ENCODE measurements around the gene CREB3L2.

Gene CREB3L2

GRCh38 chr7:137878333-137878961, 123.4 kb downstream of the CREB3L2 start:
- FAIRE-seq (no peak), DNase-seq (ENCODE audit: low spot score) (no peak)

DNA sequence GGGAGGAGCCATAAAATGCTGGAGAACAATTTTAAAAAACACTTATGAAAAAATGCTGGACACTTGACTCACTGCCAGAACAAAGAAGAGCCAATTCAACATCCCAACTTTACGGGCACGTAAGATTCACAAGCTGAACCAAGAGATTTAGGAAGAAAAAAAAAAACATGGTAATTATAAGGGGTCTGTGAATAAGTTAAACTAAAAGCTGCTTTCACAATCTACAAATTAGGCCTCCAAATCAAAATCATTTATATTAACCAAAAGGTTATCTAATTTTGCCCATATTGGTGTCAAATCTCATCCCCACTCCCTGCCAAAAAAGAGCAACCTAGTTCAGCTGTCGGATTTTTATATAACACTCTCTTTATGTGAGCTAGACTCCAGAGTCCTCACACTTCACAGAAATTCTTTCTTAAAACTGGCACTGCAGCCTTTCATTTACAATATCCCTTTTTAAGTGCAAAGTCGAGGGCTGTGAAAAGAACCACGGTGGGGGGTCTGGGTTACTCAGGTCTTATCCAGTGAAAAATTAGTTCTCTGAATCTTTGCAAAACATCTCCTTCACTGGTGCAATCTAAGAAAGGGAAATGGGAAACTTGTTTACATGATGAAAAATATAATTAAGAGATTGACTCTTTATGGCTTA, 124.7 kb downstream of the CREB3L2 start:
- no peak for FAIRE-seq
- DNase-seq (ENCODE audit: low spot score) = no peak

DNA sequence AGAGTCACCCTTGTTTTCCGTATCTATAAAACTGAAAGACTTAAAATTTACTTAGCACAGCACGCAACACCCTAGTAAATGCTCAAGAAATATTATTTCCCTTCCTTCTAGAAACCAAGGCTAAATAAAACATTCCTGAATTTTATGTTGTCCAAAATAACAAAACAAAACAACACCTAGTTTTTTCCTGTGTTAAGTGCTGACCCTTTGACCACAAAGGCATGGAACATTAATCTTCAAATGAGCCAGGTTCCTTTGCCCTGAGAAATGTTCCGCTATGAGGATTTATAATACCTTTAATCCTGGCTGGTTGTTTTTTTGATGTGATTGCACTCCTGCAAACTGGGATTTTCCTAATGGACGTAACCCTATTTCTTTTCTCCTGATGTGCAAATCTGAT, 126.1 kb downstream of the CREB3L2 start:
- FAIRE-seq = no peak
- no peak for DNase-seq (ENCODE audit: low spot score)

- FAIRE-seq (no peak), DNase-seq (ENCODE audit: low spot score) (no peak)
Measured at GRCh38 chr7:137873979-137874777, 127.7 kb downstream of the CREB3L2 start.

GRCh38 chr7:137873524-137873923, 128.4 kb downstream of the CREB3L2 start:
- FAIRE-seq = no peak

GRCh38 chr7:137871170-137871915, 130.5 kb downstream of the CREB3L2 start:
- FAIRE-seq (no peak), DNase-seq (ENCODE audit: low spot score) (no peak)

More at GRCh38 chr7:137873524-137873923, 128.4 kb downstream of the CREB3L2 start:
- no peak for DNase-seq (ENCODE audit: low spot score)

DNA sequence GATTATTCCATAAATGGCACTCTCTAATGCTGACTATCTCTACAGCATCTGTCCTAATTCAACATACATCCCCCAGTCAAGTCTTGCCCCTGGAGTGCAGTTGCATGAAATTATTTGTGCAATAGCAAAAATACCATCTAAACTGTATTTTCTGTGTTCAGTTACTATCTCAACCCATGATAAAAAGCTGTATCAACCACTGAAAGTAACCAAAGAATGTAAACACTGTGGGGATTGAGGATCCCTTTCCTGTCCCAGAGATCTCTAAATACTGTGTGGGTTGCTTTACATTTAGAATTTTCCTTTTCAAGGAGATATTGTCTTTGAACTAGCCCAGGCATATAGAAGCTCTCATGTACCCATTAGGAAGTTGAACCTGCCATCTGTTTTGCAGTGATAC, 131.2 kb downstream of the CREB3L2 start:
- no peak for FAIRE-seq
- no peak for DNase-seq (ENCODE audit: low spot score)

GRCh38 chr7:137870078-137870477, 131.8 kb downstream of the CREB3L2 start:
- FAIRE-seq (no peak), DNase-seq (ENCODE audit: low spot score) (no peak)

GRCh38 chr7:137869260-137869659, 132.6 kb downstream of the CREB3L2 start:
- FAIRE-seq (no peak), DNase-seq (ENCODE audit: low spot score) (no peak)

DNA sequence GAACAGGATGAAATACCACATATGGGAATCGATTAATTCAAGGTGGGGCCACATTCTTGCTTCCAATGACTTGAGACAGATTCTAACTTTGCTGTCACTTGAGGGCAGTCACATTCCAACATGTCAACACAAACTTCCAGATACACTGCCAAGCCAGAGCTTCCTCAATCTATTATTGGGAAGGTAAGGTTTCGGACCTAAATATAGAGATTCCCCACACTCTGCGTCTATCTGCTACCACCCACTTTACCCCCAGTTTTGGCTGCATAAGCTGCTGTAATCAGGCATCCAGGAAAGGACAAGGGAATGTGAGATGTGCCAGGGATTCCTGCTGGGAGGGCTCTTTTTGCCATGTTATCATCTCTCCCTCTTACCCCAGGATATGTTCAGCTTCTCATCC, 134.6 kb downstream of the CREB3L2 start:
- DNase-seq (ENCODE audit: low spot score) (no peak), FAIRE-seq (no peak)

DNA sequence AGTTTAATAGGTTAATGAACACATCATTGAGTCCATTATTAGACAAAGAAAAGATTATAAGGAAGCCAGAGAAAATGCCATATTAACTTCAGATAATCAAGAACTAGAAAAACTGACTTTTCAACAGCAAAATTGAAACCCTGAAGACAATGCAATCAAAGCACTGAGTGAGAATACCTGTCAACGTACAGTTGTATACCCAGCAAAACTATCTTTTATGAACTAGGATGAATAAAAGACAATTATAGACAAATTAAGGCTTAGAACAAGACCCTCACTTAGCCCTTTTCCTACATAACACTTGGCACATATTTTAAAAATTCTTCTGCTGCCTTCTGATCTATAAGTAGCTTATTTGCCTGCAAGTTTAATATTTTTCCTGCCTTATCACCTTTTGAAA, 136.1 kb downstream of the CREB3L2 start:
- FAIRE-seq (no peak), DNase-seq (ENCODE audit: low spot score) (no peak)

DNA sequence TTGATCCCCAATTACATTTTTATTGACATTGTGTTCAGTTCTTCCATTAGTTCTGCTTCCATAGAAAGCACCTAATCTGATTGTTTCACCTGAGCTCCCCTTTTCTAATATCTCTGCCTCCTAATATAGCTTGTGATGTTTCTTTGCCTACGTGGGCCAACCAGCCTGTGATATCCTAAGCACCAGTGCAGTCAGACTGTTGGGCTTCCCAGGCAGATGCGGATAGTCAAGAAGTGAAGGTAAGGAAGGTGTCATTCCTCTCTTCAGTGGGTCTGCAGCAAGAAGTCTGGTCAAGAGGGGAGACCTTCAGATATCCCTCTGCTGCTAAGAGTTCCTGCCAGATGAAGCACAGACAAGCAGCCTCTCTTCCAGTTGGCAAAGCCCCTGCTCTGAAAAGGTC, 138.9 kb downstream of the CREB3L2 start:
- FAIRE-seq (no peak), DNase-seq (ENCODE audit: low spot score) (no peak)

DNA sequence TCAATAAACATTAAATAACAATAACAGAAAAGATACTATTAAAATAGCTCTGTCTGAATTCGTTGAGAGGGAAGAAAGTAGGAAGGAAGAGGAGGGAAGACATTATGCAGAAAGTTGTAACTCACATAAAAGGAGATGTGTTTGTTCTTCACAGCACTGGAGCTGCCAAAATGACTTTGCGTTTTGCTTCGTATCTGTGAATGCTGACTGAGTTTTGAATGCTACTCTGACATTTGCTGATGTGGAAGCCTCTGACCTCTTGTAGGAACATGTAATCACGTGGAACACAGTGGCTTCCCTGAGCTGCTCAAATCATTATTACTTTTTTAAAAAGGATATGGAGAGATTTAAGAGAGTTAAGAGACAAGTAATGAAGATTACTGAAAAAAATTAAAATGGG, 139.5 kb downstream of the CREB3L2 start:
- DNase-seq (ENCODE audit: low spot score) = no peak
- no peak for FAIRE-seq

- no peak for FAIRE-seq
Measured at GRCh38 chr7:137860542-137860941, 141.3 kb downstream of the CREB3L2 start.

GRCh38 chr7:137853053-137853452, 148.8 kb downstream of the CREB3L2 start:
- DNase-seq (ENCODE audit: low spot score) (no peak), FAIRE-seq (no peak)

More at GRCh38 chr7:137860542-137860941, 141.3 kb downstream of the CREB3L2 start:
- no peak for DNase-seq (ENCODE audit: low spot score)

DNA sequence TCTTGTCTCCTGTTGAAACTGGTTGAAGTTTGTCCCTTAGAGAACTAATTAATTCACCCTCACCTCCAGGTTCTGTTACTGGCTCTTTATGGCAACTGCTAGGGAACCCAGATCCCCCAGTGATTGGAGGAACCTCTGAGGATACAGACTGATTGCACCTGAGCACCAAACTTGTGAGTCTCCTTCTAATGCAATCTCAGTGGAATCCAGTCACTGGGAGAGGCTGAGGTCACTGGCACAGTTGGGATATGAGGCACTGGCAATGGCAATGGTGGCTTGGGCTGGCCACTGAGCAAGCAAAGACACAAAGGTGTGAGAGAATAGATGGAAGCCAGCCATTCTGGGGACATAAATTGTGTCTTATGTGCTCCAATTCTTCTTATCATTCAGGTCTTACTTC, 149.8 kb downstream of the CREB3L2 start:
- FAIRE-seq (no peak), DNase-seq (ENCODE audit: low spot score) (no peak)

DNA sequence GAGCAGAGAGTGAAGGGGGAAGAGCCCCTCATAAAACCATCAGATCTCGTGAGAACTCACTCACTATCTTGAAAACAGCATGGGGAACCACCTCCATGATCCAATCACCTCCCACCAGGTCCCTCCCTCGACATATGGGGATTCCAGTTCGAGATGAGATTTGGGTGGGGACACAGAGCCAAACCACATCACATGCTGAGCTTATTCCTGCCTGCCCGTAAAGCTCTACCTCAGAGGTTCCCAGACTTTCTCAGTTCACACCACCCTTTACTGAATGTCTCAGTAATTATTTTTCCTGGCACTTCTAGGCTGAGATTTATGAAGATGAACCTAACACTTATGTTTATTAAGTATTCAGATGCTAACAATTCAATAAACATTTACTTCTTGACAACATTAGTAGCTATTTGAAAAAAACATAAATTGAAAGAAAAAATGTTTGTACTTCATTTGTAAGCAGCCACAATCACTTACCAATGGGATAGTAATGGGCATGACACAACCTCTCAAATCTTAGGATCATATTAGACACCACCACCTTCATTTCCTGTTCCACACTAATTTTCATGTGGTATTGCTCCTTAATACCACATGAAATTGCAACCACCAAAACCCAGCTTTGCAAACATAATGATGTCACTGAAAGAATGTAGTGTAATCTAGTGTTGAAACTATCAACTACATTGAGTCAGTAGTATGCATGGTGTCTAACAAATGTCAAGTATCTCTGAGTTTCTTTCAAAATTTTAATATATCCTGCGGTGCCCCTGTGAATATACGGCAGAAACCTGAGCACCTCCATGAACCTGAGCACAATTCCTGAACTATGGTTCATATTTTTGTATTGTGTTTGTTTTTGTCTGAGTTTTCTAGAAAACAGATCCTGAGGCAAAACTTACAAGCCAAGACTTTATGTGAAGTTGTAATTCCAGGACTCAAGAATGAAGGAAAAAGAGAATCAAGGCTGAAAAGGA, 150.6 kb downstream of the CREB3L2 start:
- FAIRE-seq = no peak
- no peak for DNase-seq (ENCODE audit: low spot score)

DNA sequence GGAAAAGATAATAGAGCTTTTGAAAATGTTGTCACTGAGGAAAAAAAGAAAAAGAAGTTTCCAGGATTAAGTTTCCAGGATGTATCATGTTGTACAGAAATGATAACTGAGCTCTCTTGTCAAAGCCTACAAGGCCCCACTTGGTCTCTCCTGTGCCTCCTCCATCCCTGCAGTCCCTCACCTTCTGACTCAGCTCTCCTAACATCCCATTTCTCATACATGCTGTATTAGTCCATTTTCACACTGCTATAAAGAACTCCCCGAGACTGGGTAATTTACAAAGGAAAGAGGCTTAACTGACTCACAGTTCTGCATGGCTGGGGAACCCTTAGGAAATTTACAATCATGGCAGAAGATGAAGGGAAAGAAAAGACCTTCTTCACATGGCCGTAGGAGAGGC, 151.3 kb downstream of the CREB3L2 start:
- FAIRE-seq (no peak), DNase-seq (ENCODE audit: low spot score) (no peak)

GRCh38 chr7:137848095-137848494, 153.8 kb downstream of the CREB3L2 start:
- FAIRE-seq (no peak), DNase-seq (ENCODE audit: low spot score) (no peak)

DNA sequence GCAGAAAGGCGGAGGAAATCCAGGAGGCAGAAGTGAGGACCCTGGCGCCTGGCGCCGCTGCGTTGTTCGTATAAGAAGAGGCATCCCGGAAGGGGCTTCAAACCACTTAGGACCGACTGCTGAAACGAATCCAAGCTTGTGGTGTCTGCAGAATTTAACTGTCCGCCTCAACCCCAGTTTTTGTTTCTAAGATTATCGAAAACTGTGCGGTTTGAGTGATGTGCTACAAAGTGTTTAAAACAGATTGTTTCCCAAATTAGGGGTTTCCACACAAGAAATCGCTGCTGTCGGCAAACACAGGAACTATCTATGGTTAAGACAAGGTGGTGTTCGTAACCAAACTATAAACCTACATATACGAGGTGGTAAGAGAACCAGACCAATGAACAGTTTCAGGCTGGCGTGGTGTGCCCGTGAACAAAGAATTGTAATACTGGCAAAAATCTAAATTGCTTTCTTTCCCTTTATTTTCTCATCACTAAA, 154.3 kb downstream of the CREB3L2 start:
- DNase-seq (ENCODE audit: low spot score) (no peak), FAIRE-seq (no peak)
